Measurements from ENCODE around the gene DNAH11.

Gene DNAH11

DNA sequence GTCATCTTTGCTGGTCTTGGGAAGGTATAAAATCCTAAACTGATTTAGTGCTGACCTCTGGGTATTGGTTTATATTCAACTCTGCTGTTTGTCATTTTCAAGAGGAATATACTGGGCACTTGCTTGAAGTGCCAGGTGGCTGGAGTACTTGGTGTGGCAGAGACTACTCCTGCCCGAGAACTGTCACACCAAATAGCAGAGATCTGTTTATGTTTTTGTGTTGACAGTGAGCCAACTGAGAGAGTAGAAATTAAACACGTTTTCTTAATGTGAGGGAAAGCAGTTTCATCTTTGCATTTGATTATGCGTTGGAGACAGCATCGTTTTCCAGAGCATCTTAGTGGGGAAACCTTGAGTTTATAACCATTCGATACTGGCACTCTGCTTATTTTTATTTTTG lies 228.4 kb downstream of the DNAH11 start:
- TF ChIP-seq, protein P1, sequence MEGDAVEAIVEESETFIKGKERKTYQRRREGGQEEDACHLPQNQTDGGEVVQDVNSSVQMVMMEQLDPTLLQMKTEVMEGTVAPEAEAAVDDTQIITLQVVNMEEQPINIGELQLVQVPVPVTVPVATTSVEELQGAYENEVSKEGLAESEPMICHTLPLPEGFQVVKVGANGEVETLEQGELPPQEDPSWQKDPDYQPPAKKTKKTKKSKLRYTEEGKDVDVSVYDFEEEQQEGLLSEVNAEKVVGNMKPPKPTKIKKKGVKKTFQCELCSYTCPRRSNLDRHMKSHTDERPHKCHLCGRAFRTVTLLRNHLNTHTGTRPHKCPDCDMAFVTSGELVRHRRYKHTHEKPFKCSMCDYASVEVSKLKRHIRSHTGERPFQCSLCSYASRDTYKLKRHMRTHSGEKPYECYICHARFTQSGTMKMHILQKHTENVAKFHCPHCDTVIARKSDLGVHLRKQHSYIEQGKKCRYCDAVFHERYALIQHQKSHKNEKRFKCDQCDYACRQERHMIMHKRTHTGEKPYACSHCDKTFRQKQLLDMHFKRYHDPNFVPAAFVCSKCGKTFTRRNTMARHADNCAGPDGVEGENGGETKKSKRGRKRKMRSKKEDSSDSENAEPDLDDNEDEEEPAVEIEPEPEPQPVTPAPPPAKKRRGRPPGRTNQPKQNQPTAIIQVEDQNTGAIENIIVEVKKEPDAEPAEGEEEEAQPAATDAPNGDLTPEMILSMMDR (IDR thresholded peaks at IDR 0.05; ENCODE audit: insufficient read depth, low read length) = no peak
- TF ChIP-seq GABPA (IDR thresholded peaks at IDR 0.05; ENCODE audit: low read depth) (no peak), SPI1 (IDR thresholded peaks at IDR 0.05; ENCODE audit: borderline replicate concordance, low read depth) (no peak), POLR2AphosphoS5 (IDR thresholded peaks at IDR 0.05; ENCODE audit: low read depth) (no peak)
- TF ChIP-seq, protein P2, sequence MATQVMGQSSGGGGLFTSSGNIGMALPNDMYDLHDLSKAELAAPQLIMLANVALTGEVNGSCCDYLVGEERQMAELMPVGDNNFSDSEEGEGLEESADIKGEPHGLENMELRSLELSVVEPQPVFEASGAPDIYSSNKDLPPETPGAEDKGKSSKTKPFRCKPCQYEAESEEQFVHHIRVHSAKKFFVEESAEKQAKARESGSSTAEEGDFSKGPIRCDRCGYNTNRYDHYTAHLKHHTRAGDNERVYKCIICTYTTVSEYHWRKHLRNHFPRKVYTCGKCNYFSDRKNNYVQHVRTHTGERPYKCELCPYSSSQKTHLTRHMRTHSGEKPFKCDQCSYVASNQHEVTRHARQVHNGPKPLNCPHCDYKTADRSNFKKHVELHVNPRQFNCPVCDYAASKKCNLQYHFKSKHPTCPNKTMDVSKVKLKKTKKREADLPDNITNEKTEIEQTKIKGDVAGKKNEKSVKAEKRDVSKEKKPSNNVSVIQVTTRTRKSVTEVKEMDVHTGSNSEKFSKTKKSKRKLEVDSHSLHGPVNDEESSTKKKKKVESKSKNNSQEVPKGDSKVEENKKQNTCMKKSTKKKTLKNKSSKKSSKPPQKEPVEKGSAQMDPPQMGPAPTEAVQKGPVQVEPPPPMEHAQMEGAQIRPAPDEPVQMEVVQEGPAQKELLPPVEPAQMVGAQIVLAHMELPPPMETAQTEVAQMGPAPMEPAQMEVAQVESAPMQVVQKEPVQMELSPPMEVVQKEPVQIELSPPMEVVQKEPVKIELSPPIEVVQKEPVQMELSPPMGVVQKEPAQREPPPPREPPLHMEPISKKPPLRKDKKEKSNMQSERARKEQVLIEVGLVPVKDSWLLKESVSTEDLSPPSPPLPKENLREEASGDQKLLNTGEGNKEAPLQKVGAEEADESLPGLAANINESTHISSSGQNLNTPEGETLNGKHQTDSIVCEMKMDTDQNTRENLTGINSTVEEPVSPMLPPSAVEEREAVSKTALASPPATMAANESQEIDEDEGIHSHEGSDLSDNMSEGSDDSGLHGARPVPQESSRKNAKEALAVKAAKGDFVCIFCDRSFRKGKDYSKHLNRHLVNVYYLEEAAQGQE (IDR thresholded peaks at IDR 0.05; ENCODE audit: insufficient replicate concordance, low read depth) = no peak
- peaks cover 10% of the 10 kb centered on the region for H3K27me3 ChIP-seq (ENCODE audit: insufficient read depth, poor library complexity, severe bottlenecking)
- DNase-seq (ENCODE audit: low read depth in 1 of 2, low spot score in 1 of 2) = no peak
- no peak overlapping the region for H3K27ac ChIP-seq (replicated peaks)
- H3K4me3 ChIP-seq (replicated peaks; ENCODE audit: insufficient read depth, low read length) = no peak overlapping the region

DNA sequence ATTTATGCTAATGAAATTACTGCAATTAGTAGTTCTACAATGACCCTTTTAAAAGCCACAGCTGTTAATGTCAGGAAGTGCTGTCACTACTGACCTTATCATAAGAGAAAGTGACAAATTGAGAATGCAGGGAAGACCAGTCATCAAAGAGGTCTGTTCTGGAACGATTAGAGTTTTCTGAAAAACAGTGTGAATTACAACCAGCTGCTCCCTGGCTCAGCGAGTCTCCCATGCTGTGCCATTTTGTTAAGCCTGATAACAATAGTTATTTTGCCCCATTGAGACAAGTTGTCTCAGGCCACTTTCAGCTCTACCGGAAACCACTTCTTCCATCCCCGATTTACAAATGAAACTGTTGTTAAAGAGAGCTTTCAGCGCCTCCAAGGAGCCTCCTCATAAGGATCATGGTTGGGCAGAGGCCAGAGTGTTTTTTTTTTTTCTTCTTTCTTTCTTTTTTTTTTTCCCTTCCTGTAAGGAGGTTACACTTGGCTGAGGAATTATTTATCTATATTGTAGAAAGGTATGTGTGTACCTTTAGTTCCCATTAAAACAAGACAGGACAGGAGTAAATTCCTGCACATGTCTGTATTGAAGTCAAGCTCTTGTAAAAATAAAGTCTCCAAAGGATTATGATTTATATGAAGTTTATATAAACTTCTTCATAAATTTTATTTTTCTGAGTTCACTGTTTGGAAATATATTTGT lies 229.2 kb downstream of the DNAH11 start:
- DNase-seq (ENCODE audit: low read depth in 1 of 2, low spot score in 1 of 2) = no peak
- TF ChIP-seq POLR2AphosphoS5 (IDR thresholded peaks at IDR 0.05; ENCODE audit: low read depth) = no peak
- no peak for TF ChIP-seq SPI1 (IDR thresholded peaks at IDR 0.05; ENCODE audit: borderline replicate concordance, low read depth)
- no peak for TF ChIP-seq GABPA (IDR thresholded peaks at IDR 0.05; ENCODE audit: low read depth)
- TF ChIP-seq, protein P2 (IDR thresholded peaks at IDR 0.05; ENCODE audit: insufficient replicate concordance, low read depth) = no peak
- TF ChIP-seq, protein P1 (IDR thresholded peaks at IDR 0.05; ENCODE audit: insufficient read depth, low read length) = no peak
- Histone ChIP-seq H3K27ac (replicated peaks) (no peak overlapping the region), H3K4me3 (replicated peaks; ENCODE audit: insufficient read depth, low read length) (no peak overlapping the region), H3K27me3 (ENCODE audit: insufficient read depth, poor library complexity, severe bottlenecking) (peaks cover 9% of the 10 kb centered on the region)

DNA sequence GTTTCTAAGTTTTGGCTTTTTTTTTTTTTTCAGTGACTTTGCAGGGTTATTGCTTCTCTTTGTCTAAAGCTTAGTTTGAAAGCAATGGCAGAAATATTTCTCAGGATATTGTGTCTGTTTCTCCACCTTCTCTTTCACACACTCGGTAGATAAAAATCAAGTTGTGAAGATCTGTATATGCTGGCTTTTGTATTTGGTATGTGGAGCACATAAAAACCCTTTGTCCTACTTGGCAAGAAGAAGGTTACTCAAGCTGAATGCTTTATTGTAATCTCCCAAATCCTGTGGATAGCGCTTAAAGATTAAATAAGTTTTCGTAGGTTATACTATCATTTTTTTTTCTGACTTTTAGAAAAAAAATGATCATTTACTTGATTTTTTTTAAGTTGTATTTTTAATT lies 230.5 kb downstream of the DNAH11 start:
- no peak for TF ChIP-seq POLR2AphosphoS5 (IDR thresholded peaks at IDR 0.05; ENCODE audit: low read depth)
- TF ChIP-seq SPI1 (IDR thresholded peaks at IDR 0.05; ENCODE audit: borderline replicate concordance, low read depth) = no peak
- TF ChIP-seq, protein P2 (IDR thresholded peaks at IDR 0.05; ENCODE audit: insufficient replicate concordance, low read depth) = no peak
- TF ChIP-seq GABPA (IDR thresholded peaks at IDR 0.05; ENCODE audit: low read depth) = no peak
- TF ChIP-seq, protein P1 (IDR thresholded peaks at IDR 0.05; ENCODE audit: insufficient read depth, low read length) = no peak
- Histone ChIP-seq H3K27me3 (ENCODE audit: insufficient read depth, poor library complexity, severe bottlenecking) (peaks cover 7% of the 10 kb centered on the region), H3K27ac (replicated peaks) (no peak overlapping the region), H3K4me3 (replicated peaks; ENCODE audit: insufficient read depth, low read length) (no peak overlapping the region)
- no peak for DNase-seq (ENCODE audit: low read depth in 1 of 2, low spot score in 1 of 2)
